Nephron progenitor cell (in vitro differentiated cells): ENCODE data around the gene SLC9A6.

Experiments
- DNase-seq: peaks from one replicate; pipeline ENCODE4 v3.0.0; 2021
- H3K27ac Mint-ChIP-seq: 2 replicates; pipeline ENCODE4 v1.8.0; 2021; ENCODE audit warnings: mild to moderate bottlenecking, moderate library complexity, mixed read lengths
- H3K27me3 Mint-ChIP-seq: 2 replicates; pipeline ENCODE4 v1.8.0; 2021; ENCODE audit warnings: mild to moderate bottlenecking, low read depth, mixed read lengths; ENCODE audit not compliant: poor library complexity
- H3K36me3 Mint-ChIP-seq: 2 replicates; pipeline ENCODE4 v1.8.0; 2021; ENCODE audit warnings: low read depth, mixed read lengths
- H3K4me1 Mint-ChIP-seq: 2 replicates; pipeline ENCODE4 v1.8.0; 2021; ENCODE audit warnings: mixed read lengths
- H3K4me3 Mint-ChIP-seq: 2 replicates; pipeline ENCODE4 v1.8.0; 2021; ENCODE audit warnings: mild to moderate bottlenecking, moderate library complexity, mixed read lengths
- H3K9me3 Mint-ChIP-seq: 2 replicates; pipeline ENCODE4 v1.8.0; 2021; ENCODE audit warnings: mild to moderate bottlenecking, moderate library complexity, mixed read lengths
- CTCF ChIP-seq: fragments of 200-600 bp; sonication (generic); IDR thresholded peaks from 2 replicates; pipeline ENCODE4 v1.5.0; 2021; ENCODE audit warnings: antibody characterized with exemption

Gene SLC9A6

GRCh38 chrX:136019226-136019625 is 34.0 kb downstream of the SLC9A6 start:
- H3K4me3 Mint-ChIP-seq = no peak overlapping the region
- H3K27me3 Mint-ChIP-seq = no peaks in the 10 kb centered on the region
- H3K36me3 Mint-ChIP-seq = peaks cover 52% of the 10 kb centered on the region
- H3K4me1 Mint-ChIP-seq = no peaks in the 10 kb centered on the region
- no peak for TF ChIP-seq CTCF
- H3K9me3 Mint-ChIP-seq = peaks cover 27% of the 10 kb centered on the region
- no peak for DNase-seq
- H3K27ac Mint-ChIP-seq = no peak overlapping the region

- no peak overlapping the region for H3K4me3 Mint-ChIP-seq
- no peak for TF ChIP-seq CTCF
- no peaks in the 10 kb centered on the region for H3K27me3 Mint-ChIP-seq
Measured at GRCh38 chrX:136021160-136021559, 35.9 kb downstream of the SLC9A6 start.

GRCh38 chrX:136021903-136022302 is 36.7 kb downstream of the SLC9A6 start:
- peaks cover 21% of the 10 kb centered on the region for H3K9me3 Mint-ChIP-seq
- no peak for TF ChIP-seq CTCF
- H3K27me3 Mint-ChIP-seq = no peaks in the 10 kb centered on the region
- no peaks in the 10 kb centered on the region for H3K4me1 Mint-ChIP-seq
- H3K4me3 Mint-ChIP-seq = no peak overlapping the region
- no peak for DNase-seq
- peaks cover 46% of the 10 kb centered on the region for H3K36me3 Mint-ChIP-seq
- no peak overlapping the region for H3K27ac Mint-ChIP-seq

More at GRCh38 chrX:136021160-136021559, 35.9 kb downstream of the SLC9A6 start:
- Mint-ChIP-seq H3K27ac (no peak overlapping the region), H3K4me1 (no peaks in the 10 kb centered on the region), H3K9me3 (peaks cover 21% of the 10 kb centered on the region), H3K36me3 (peaks cover 48% of the 10 kb centered on the region)
- no peak for DNase-seq

GRCh38 chrX:136025091-136025490 is 39.9 kb downstream of the SLC9A6 start:
- Mint-ChIP-seq H3K9me3 (peaks cover 24% of the 10 kb centered on the region), H3K4me3 (no peak overlapping the region), H3K27ac (no peak overlapping the region), H3K4me1 (no peaks in the 10 kb centered on the region), H3K36me3 (peaks cover 33% of the 10 kb centered on the region), H3K27me3 (no peaks in the 10 kb centered on the region)
- no peak for TF ChIP-seq CTCF
- no peak for DNase-seq

GRCh38 chrX:136028383-136028984 is 43.2 kb downstream of the SLC9A6 start:
- DNase-seq = no peak
- Mint-ChIP-seq H3K9me3 (peaks cover 33% of the 10 kb centered on the region), H3K36me3 (peaks cover 28% of the 10 kb centered on the region), H3K4me3 (no peak overlapping the region), H3K4me1 (no peaks in the 10 kb centered on the region), H3K27me3 (peaks cover 2% of the 10 kb centered on the region), H3K27ac (no peak overlapping the region)
- peak; percentile 45 for TF ChIP-seq CTCF

GRCh38 chrX:136029766-136030165 is 44.5 kb downstream of the SLC9A6 start:
- Mint-ChIP-seq H3K4me3 (no peak overlapping the region), H3K4me1 (no peaks in the 10 kb centered on the region), H3K27ac (no peak overlapping the region), H3K27me3 (peaks cover 2% of the 10 kb centered on the region), H3K36me3 (peaks cover 26% of the 10 kb centered on the region), H3K9me3 (peaks cover 33% of the 10 kb centered on the region)
- no peak for TF ChIP-seq CTCF
- DNase-seq = no peak
